Endothelial cell of umbilical vein (primary cell): ENCODE results near the gene NDUFS8. TPM values are rescaled to one million over a fixed set of nuclear protein-coding genes. Genes with fewer than 3 reads are reported as not detected.

ENCODE experiments used
- BruUV-seq: library from RNA; stranded (reverse); fragments of 400-500 nt; replicated peaks from 2 replicates; lab custom pipeline; 2021; lab: Mats Ljungman, UMichigan
- CTCF ChIA-PET: fragments of 300-600, 350-600 bp; sonication (Branson Sonifier 250); formaldehyde crosslinking; loops from one replicate; lab custom pipeline; 2021; ENCODE audit warnings: antibody characterized with exemption, inconsistent platforms; lab: Charles Lee
- POLR2A ChIA-PET: fragments of 300-600, 350-600 bp; sonication (Branson Sonifier 250); formaldehyde crosslinking; loops from one replicate; lab custom pipeline; 2021; ENCODE audit warnings: antibody characterized with exemption, inconsistent platforms; lab: Charles Lee
- DNase-seq: peaks from one replicate; pipeline ENCODE4 v3.0.0-alpha.2; 2011; ENCODE audit warnings: low read depth, low spot score
- FAIRE-seq: peaks from 2 replicates; lab custom pipeline; 2011; peaks lifted over from hg19 to GRCh38; lab: Jason Lieb, UNC
- H2AFZ ChIP-seq: 2 replicates; pipeline ENCODE4 v1.6.0; 2012; ENCODE audit warnings: low read depth, low read length, control low read depth, inconsistent platforms
- H3K27ac ChIP-seq: 2 replicates; pipeline ENCODE4 v1.5.1; 2011; ENCODE audit warnings: low read depth, mild to moderate bottlenecking, control low read depth, low read length, moderate library complexity; ENCODE audit not compliant: insufficient read depth
- H3K27me3 ChIP-seq, 2 experiments: 2 replicates each; pipeline versions ENCODE4 v1.6.0 to v1.6.1; 2011; ENCODE audit warnings: low read length in 2 of 2, mixed read lengths in 1 of 2; ENCODE audit not compliant: control insufficient read depth in 2 of 2, insufficient read depth in 2 of 2
- H3K36me3 ChIP-seq, 2 experiments: 2 replicates in 1 of 2; 3 replicates in 1 of 2; pipeline ENCODE4 v1.5.1; 2011; ENCODE audit warnings: low read length in 2 of 2, mild to moderate bottlenecking in 1 of 2, moderate library complexity in 1 of 2; ENCODE audit not compliant: control insufficient read depth in 2 of 2, insufficient read depth in 2 of 2; ENCODE audit errors: extremely low read depth in 1 of 2
- H3K4me1 ChIP-seq: 3 replicates; pipeline ENCODE4 v1.5.1; 2011; ENCODE audit warnings: mild to moderate bottlenecking, low read length; ENCODE audit not compliant: control insufficient read depth, insufficient read depth; ENCODE audit errors: extremely low read depth
- H3K4me2 ChIP-seq: 2 replicates; pipeline ENCODE4 v1.6.1; 2011; ENCODE audit warnings: low read length, control low read depth, mixed read lengths; ENCODE audit not compliant: insufficient read depth
- H3K4me3 ChIP-seq, 3 experiments: fragments of 200-600 bp in 1 of 3; sonication (generic), shearing (Covaris generic) in 1 of 3; replicated peaks in 1 of 3; 2 replicates each; pipeline ENCODE4 v1.5.1; 2011 to 2016; ENCODE audit warnings: control low read depth in 3 of 3, low read length in 3 of 3, mild to moderate bottlenecking in 2 of 3, inconsistent platforms in 1 of 3, low read depth in 1 of 3, moderate library complexity in 1 of 3; ENCODE audit not compliant: insufficient read depth in 1 of 3
- H3K79me2 ChIP-seq: 2 replicates; pipeline ENCODE4 v1.6.0; 2012; ENCODE audit warnings: low read length, inconsistent platforms; ENCODE audit not compliant: control insufficient read depth, insufficient read depth
- H3K9ac ChIP-seq: replicated peaks from 2 replicates; pipeline ENCODE3; 2011; ENCODE audit warnings: low read length, control low read depth; ENCODE audit not compliant: insufficient read depth; ENCODE audit errors: extremely low read depth
- H3K9me1 ChIP-seq: replicated peaks from 3 replicates; pipeline ENCODE4 v1.6.0; 2011; ENCODE audit warnings: mild to moderate bottlenecking, low read length; ENCODE audit not compliant: control insufficient read depth, insufficient read depth; ENCODE audit errors: extremely low read depth
- H3K9me3 ChIP-seq: replicated peaks from 2 replicates; pipeline ENCODE4 v1.5.1; 2012; ENCODE audit warnings: low read length, inconsistent platforms; ENCODE audit not compliant: control insufficient read depth, insufficient read depth
- H4K20me1 ChIP-seq: replicated peaks from 2 replicates; pipeline ENCODE3; 2011; ENCODE audit warnings: mild to moderate bottlenecking, low read length; ENCODE audit not compliant: control insufficient read depth, insufficient read depth; ENCODE audit errors: extremely low read depth
- EZH2 ChIP-seq: IDR thresholded peaks from 2 replicates; pipeline ENCODE4 v1.6.1; 2012; ENCODE audit warnings: borderline replicate concordance, low read depth, mild to moderate bottlenecking, moderate library complexity, low read length, inconsistent platforms; ENCODE audit not compliant: severe bottlenecking
- FOS ChIP-seq: IDR thresholded peaks from 2 replicates; pipeline ENCODE4 v1.6.1; 2011; ENCODE audit warnings: mild to moderate bottlenecking, low read length, moderate library complexity, borderline replicate concordance; ENCODE audit not compliant: insufficient read depth
- GATA2 ChIP-seq: IDR thresholded peaks from 2 replicates; pipeline ENCODE4 v1.7.0; 2011; ENCODE audit warnings: low read depth, mild to moderate bottlenecking, moderate library complexity, mixed read lengths, low read length; ENCODE audit not compliant: insufficient read length, insufficient read depth
- JUN ChIP-seq: IDR thresholded peaks from 2 replicates; pipeline ENCODE4 v1.6.1; 2011; ENCODE audit warnings: borderline replicate concordance, low read depth; ENCODE audit not compliant: insufficient read length, insufficient read depth
- MAX ChIP-seq: IDR thresholded peaks from 2 replicates; pipeline ENCODE4 v1.6.1; 2011; ENCODE audit not compliant: insufficient read depth, insufficient read length
- MYC ChIP-seq: IDR thresholded peaks from one replicate; pipeline ENCODE4 v1.6.1; 2011; ENCODE audit warnings: mild to moderate bottlenecking, low read depth, low read length
- POLR2A ChIP-seq: IDR thresholded peaks from 2 replicates; pipeline ENCODE4 v1.6.1; 2012; ENCODE audit warnings: low read depth, mild to moderate bottlenecking, control low read depth, low read length
- POLR2AphosphoS5 ChIP-seq: IDR thresholded peaks from 2 replicates; pipeline ENCODE4 v1.6.1; 2012; ENCODE audit warnings: low read depth, mild to moderate bottlenecking, control low read depth, low read length, moderate library complexity; ENCODE audit not compliant: insufficient read depth
- dilution Hi-C: fragments of 300-500 bp; cut with MboI; formaldehyde crosslinking; loops from one replicate; pipeline ENCODE4 v1.15.0; 2019; ENCODE audit warnings: low sequenced_read_pairs; ENCODE audit not compliant: extremely low pct_ligation_motif_present
- intact Hi-C: fragments of 100-400 bp; cut with micrococcal nuclease; formaldehyde crosslinking; loops from one replicate; pipeline ENCODE4 v1.10.0; 2022
- polyA plus RNA-seq, 4 experiments: library from polyadenylated mRNA; depleted of rRNA in 3 of 4; stranded (reverse) in 3 of 4; unstranded in 1 of 4; fragments of >200 nt; gene quantifications; 2 replicates each; pipeline versions ENCODE4 v1.2.1 to v1.2.3, GENCODE V29; 2011 to 2012; ENCODE audit warnings: missing spikeins in 1 of 4
- total RNA-seq: library from RNA; stranded (reverse); gene quantifications from 2 replicates; pipeline ENCODE4 v1.2.3, GENCODE V29; 2021
- TF ChIP-seq, protein P1 (sequence below), 2 donors: IDR thresholded peaks; 1 replicate in 1 of 2; 2 replicates in 1 of 2; pipeline ENCODE4 v1.5.1; 2011; ENCODE audit warnings: low read length in 2 of 2, mild to moderate bottlenecking in 2 of 2, moderate library complexity in 2 of 2, control low read depth in 1 of 2, inconsistent platforms in 1 of 2, low read depth in 1 of 2; ENCODE audit not compliant: insufficient read depth in 1 of 2; ENCODE audit errors: extremely low read depth in 1 of 2

The NDUFS8 gene
- total and polyA plus RNA-seq, 2 donors (not counting 3 experiments of a cell fraction or from before 2014, with no cell fraction given) = 166 to 170 TPM

- intact Hi-C loops = no loop called here
- no peak overlapping the region for H2AFZ ChIP-seq
Observed at GRCh38 chr11:67997475-67997921, 33.0 kb upstream of the NDUFS8 start.

DNA sequence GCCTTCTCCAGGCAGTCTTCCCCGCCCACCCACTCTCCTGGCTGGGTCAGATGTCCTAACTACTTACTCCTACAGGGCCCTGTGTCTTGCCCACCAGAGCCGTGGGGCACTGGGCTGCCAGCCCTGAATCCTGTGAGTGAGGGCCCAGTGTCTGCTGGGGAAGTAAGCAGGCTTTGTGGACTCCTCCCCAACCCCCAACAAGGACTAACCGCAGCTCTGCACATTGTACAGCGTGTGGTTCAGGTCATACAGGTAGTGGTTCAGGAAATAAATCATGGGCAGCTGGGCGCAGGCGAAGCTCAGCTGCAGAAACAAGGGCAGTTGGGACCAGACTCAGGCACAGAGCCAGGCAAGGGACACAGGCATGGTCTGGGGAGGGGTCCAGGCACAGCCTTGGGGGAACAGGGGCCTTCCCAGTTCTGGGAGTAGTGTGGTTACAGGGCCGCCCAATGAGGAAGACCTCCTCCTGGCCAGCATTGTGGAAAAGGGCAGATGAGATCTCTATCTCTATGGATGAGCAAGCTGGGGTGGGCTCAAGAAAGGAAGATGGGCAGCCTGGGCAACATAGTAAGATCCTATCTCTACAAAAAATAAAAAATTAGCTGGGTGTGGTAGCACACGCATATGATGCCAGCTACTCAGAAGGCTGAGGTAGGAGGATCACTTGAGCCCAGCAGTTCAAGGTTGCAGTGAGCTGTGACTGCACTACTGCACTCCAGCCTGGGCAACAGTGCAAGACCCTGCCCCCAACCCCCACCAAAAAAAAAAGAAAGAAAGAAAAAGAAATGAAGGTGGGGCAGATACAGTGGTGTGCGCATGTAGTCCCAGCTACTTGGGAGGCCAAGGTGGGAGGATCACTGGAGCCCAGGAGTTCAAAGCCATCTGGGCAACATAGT is 32.1 kb upstream of the NDUFS8 start:
- Histone ChIP-seq H4K20me1 (no peaks in the 10 kb centered on the region), H3K27ac (no peak overlapping the region), H3K36me3 (no peaks in the 10 kb centered on the region), H3K9me1 (no peaks in the 10 kb centered on the region), H3K27me3 (no peaks in the 10 kb centered on the region), H3K4me2 (no peak overlapping the region), H3K9ac (no peak overlapping the region), H3K4me1 (no peaks in the 10 kb centered on the region), H3K79me2 (no peaks in the 10 kb centered on the region), H3K9me3 (no peaks in the 10 kb centered on the region), H3K4me3 (no peak overlapping the region), H2AFZ (no peak overlapping the region)
- ChIA-PET CTCF (no interaction called here), POLR2A (no interaction called here)
- dilution Hi-C loops = no loop called here
- no peak for FAIRE-seq
- TF ChIP-seq MYC = no peak
- TF ChIP-seq POLR2A = no peak
- no peak for TF ChIP-seq MAX
- TF ChIP-seq, protein P1, sequence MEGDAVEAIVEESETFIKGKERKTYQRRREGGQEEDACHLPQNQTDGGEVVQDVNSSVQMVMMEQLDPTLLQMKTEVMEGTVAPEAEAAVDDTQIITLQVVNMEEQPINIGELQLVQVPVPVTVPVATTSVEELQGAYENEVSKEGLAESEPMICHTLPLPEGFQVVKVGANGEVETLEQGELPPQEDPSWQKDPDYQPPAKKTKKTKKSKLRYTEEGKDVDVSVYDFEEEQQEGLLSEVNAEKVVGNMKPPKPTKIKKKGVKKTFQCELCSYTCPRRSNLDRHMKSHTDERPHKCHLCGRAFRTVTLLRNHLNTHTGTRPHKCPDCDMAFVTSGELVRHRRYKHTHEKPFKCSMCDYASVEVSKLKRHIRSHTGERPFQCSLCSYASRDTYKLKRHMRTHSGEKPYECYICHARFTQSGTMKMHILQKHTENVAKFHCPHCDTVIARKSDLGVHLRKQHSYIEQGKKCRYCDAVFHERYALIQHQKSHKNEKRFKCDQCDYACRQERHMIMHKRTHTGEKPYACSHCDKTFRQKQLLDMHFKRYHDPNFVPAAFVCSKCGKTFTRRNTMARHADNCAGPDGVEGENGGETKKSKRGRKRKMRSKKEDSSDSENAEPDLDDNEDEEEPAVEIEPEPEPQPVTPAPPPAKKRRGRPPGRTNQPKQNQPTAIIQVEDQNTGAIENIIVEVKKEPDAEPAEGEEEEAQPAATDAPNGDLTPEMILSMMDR (IDR thresholded peaks at IDR 0.05; ENCODE audit: extremely low read depth in 1 of 2, insufficient read depth in 1 of 2, low read depth in 1 of 2, low read length in 2 of 2) = no peak
- TF ChIP-seq EZH2 = no peak
- no peak for TF ChIP-seq GATA2
- TF ChIP-seq JUN = no peak
- TF ChIP-seq FOS = no peak
- TF ChIP-seq POLR2AphosphoS5 = no peak
- DNase-seq = no peak
- no TSS peak for BruUV-seq
- intact Hi-C loops = no loop called here

More at GRCh38 chr11:67997475-67997921, 33.0 kb upstream of the NDUFS8 start:
- Histone ChIP-seq H3K79me2 (no peaks in the 10 kb centered on the region), H3K27me3 (no peaks in the 10 kb centered on the region), H3K36me3 (no peaks in the 10 kb centered on the region), H3K27ac (no peak overlapping the region), H3K9ac (no peak overlapping the region), H3K4me1 (no peaks in the 10 kb centered on the region), H3K4me2 (no peak overlapping the region), H3K9me1 (no peaks in the 10 kb centered on the region), H3K4me3 (no peak overlapping the region), H3K9me3 (no peaks in the 10 kb centered on the region), H4K20me1 (no peaks in the 10 kb centered on the region)
- no peak for DNase-seq
- CTCF ChIA-PET = no interaction called here
- no TSS peak for BruUV-seq
- no peak for FAIRE-seq
- TF ChIP-seq JUN = no peak
- TF ChIP-seq POLR2AphosphoS5 = no peak
- TF ChIP-seq GATA2 = no peak
- TF ChIP-seq POLR2A = no peak
- TF ChIP-seq MYC = no peak
- TF ChIP-seq FOS = no peak
- no peak for TF ChIP-seq MAX
- TF ChIP-seq EZH2 = no peak
- dilution Hi-C loops = no loop called here
- POLR2A ChIA-PET = no interaction called here
